Effector memory CD4-positive, alpha-beta T cell (primary cell): ENCODE results near the gene IL17D.
"Not testable (repeated sequence)": the region's sequence is repeated elsewhere in the genome, so short reads cannot be mapped to it uniquely, and the experiment has no call there.

Experiments used
- DNase-seq, 3 donors: peaks; one replicate each; pipeline ENCODE4 v3.0.0-alpha.2; 2020
- H3K27ac ChIP-seq: 2 replicates; pipeline ENCODE4 v1.7.0; 2013; ENCODE audit warnings: mild to moderate bottlenecking, low read length, moderate library complexity; ENCODE audit not compliant: insufficient read depth, poor library complexity, severe bottlenecking
- H3K27me3 ChIP-seq: replicated peaks from 2 replicates; pipeline ENCODE4 v1.7.0; 2013; ENCODE audit warnings: mild to moderate bottlenecking, low read length; ENCODE audit not compliant: insufficient read depth, control insufficient read depth, poor library complexity, severe bottlenecking
- H3K36me3 ChIP-seq: 2 replicates; pipeline ENCODE4 v1.7.0; 2013; ENCODE audit warnings: mild to moderate bottlenecking, low read length, moderate library complexity; ENCODE audit not compliant: control insufficient read depth, insufficient read depth
- H3K4me1 ChIP-seq: 2 replicates; pipeline ENCODE4 v1.7.0; 2013; ENCODE audit warnings: low read length, mild to moderate bottlenecking; ENCODE audit not compliant: control insufficient read depth, insufficient read depth, poor library complexity, severe bottlenecking
- H3K4me3 ChIP-seq: 2 replicates; pipeline ENCODE4 v1.7.0; 2013; ENCODE audit warnings: low read length, low read depth, mild to moderate bottlenecking; ENCODE audit not compliant: insufficient read depth, poor library complexity, severe bottlenecking
- H3K9me3 ChIP-seq: 2 replicates; pipeline ENCODE4 v1.7.0; 2013; ENCODE audit warnings: mild to moderate bottlenecking, low read length, moderate library complexity; ENCODE audit not compliant: control insufficient read depth

The IL17D gene

DNA sequence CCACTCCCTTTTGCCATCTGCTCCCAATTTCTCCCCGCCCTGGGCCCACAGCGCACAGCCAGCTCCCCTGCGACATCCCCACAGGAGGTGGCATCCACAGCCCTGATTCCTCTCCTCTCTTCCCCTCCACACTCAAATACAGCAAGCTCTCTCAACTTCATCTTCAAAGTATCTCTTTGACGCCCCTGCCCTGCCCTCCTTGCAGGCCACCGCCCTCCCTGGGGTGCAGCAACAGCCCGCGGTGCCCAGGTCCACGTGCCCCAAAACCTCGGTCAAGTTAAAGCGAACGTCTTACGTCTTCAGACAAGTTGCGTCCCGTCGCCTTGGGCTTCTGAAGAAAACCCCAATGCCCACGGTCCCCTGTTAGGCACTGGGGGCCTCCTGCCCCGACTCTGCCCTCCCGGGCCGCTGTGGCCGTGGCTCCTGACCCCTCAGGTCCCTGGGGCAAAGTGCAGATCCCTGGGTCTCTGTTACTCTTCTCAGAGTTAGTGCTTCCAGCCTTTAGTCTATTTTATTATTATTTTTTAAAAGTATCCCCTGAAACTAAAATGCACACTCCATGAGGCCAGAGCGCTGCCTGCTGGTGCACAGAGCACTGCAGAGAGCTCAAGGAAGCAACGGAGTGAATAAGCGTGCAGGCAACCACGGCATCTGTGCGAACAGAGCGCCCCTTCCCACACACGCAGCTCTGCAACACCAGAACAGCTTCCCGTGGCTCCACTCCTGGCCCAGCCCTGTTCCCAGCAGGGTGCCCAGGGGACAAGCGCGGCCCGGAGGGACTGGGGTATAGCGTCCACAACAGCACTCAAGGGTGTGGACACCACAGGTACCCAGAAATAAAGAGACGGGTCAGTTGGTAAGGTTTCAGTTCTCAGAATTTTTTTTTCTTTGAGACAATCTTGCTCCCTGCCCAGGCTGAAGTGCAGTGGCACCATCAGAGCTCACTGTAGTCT, 26.4 kb downstream of the IL17D start:
- Histone ChIP-seq H3K36me3 (no peaks in the 10 kb centered on the region), H3K9me3 (no peaks in the 10 kb centered on the region), H3K27me3 (no peaks in the 10 kb centered on the region), H3K27ac (no peak overlapping the region), H3K4me1 (no peaks in the 10 kb centered on the region), H3K4me3 (no peak overlapping the region)
- no peak for DNase-seq

DNA sequence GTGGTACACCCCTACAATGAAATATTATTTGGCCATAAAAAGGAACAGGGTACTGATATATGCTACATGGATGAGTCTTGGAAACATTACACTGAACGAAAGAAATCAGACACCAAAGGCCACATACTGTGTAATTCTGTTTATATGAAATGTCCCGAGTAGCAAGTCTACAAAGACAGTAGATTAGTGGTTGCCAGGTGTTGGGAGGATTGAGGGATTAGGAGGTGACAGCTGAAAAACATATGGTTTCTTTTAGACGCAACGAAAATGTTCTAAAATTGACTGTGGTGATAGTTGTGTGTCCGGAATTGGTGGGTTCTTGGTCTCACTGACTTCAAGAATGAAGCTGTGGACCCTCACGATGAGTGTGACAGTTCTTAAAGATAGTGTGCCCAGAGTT, 35.1 kb downstream of the IL17D start:
- Histone ChIP-seq H3K4me1 (no peaks in the 10 kb centered on the region), H3K27me3 (no peaks in the 10 kb centered on the region), H3K9me3 (no peaks in the 10 kb centered on the region), H3K4me3 (no peak overlapping the region), H3K27ac (no peak overlapping the region), H3K36me3 (no peaks in the 10 kb centered on the region)
- DNase-seq, result no peak

DNA sequence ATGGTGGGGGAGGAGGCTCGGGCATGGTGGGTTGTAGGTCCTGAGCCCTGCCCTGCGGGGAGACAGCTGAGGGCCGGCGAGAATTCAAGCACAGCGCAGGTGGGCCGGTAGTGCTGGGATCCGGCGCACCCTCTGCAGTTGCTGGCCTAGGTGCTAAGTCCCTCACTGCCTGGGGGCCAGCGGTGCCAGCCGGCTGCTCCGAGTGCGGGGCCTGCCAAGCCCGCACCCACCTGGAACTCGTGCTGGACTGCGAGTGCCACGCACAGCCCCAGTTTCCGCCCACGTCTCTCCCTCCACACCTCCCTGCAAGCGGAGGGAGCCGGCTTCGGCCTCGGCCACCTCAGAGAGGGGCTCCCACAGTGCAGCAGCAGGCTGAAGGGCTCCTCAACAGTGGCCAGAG, 36.5 kb downstream of the IL17D start:
- H3K4me1 ChIP-seq, result no peaks in the 10 kb centered on the region
- H3K36me3 ChIP-seq, result no peaks in the 10 kb centered on the region
- H3K4me3 ChIP-seq, result no peak overlapping the region
- H3K27ac ChIP-seq, result no peak overlapping the region
- H3K27me3 ChIP-seq, result no peaks in the 10 kb centered on the region
- no peak for DNase-seq
- no peaks in the 10 kb centered on the region for H3K9me3 ChIP-seq

DNA sequence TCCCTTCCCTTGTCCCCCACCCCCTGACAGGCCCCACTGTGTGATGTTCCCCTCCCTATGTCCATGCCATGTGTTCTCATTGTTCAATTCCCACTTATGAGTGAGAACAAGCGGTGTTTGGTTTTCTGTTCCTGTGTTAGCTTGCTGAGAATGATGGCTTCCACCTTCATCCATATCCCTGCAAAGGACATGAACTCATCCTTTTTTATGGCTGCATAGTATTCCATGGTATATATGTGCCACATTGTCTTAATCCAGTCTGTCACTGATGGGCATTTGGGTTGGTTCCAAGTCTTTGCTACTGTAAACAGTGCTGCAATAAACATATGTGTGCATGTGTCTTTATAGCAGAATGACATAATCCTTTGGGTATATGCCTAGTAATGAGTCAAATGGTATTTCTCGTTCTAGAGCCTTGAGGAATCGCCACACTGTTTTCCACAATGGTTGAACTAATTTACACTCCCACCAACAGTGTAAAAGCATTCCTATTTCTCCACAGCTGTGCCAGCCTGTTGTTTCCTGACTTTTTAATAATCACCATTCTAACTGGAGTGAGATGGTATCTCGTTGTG, 40.4 kb downstream of the IL17D start:
- not testable (repeated sequence) for H3K36me3 ChIP-seq, H3K4me3 ChIP-seq, H3K9me3 ChIP-seq

DNA sequence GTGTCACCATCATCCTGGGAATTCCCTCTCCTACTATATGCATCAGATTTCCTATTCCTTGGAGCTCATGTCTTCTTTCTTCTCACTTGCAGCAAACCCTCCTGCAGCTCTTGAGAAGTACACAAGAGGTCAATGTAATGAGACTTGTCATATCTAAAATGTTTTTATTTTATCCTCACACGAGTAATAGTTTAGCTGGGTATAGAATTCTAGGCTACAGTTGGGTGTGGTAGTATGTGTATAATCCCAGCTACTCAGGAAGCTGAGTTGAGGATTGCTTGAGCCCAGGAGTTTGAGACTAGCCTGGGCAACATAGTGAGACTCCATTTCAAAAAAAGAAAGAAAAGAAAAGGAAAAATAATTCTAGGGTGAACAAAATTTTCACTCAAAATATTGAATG, 45.9 kb downstream of the IL17D start:
- no peak for DNase-seq
- Histone ChIP-seq H3K4me3 (no peak overlapping the region), H3K36me3 (no peaks in the 10 kb centered on the region), H3K27ac (no peak overlapping the region), H3K4me1 (no peaks in the 10 kb centered on the region), H3K27me3 (no peaks in the 10 kb centered on the region), H3K9me3 (peaks cover 7% of the 10 kb centered on the region)

More for the DNA sequence above, 40.4 kb downstream of the IL17D start:
- DNase-seq, H3K27me3 ChIP-seq, H3K4me1 ChIP-seq, H3K27ac ChIP-seq: not testable (repeated sequence)

DNA sequence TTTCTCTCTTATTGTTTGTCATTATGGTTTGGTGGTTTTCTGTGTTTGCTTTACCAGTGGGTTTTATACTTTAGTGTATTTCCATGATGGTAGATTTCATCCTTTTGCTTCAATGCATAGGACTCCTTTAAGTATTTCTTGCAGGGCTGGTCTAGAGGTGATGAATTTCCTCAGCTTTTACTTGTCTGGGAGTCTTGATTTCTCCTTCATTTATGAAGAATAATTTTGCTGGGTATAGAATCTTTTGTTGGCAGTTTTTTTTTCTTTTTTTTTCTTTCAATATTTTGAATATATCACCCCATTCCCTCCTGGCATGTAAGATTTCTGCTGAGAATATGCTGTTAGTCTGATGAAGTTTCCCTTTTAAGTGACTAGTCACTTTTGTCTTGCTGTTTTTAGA, 50.5 kb downstream of the IL17D start:
- Histone ChIP-seq H3K27me3 (no peaks in the 10 kb centered on the region), H3K4me3 (no peak overlapping the region), H3K36me3 (no peaks in the 10 kb centered on the region), H3K27ac (no peak overlapping the region), H3K4me1 (no peaks in the 10 kb centered on the region), H3K9me3 (peaks cover 7% of the 10 kb centered on the region)
- no peak for DNase-seq

DNA sequence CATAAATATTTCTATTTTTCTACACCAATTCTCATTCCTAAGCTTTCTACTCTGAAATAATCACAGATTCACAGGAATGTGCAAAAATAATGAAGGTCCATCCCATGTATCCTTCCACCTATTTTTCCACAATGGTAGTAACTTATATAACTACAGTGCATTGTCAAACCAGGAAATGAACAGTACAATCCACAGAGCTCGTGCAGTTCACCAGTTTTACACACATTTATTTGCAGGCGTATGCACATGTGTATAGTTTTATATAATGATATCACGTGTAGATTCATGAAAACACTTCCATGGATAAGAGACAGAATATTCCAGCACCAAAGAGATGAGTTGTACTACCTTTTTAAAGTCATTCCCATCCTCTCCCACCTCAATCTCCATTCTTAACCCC, 57.4 kb downstream of the IL17D start:
- no peak overlapping the region for H3K4me3 ChIP-seq
- DNase-seq, result no peak
- no peaks in the 10 kb centered on the region for H3K9me3 ChIP-seq
- no peaks in the 10 kb centered on the region for H3K36me3 ChIP-seq
- H3K27ac ChIP-seq, result no peak overlapping the region
- no peaks in the 10 kb centered on the region for H3K27me3 ChIP-seq
- no peaks in the 10 kb centered on the region for H3K4me1 ChIP-seq

DNA sequence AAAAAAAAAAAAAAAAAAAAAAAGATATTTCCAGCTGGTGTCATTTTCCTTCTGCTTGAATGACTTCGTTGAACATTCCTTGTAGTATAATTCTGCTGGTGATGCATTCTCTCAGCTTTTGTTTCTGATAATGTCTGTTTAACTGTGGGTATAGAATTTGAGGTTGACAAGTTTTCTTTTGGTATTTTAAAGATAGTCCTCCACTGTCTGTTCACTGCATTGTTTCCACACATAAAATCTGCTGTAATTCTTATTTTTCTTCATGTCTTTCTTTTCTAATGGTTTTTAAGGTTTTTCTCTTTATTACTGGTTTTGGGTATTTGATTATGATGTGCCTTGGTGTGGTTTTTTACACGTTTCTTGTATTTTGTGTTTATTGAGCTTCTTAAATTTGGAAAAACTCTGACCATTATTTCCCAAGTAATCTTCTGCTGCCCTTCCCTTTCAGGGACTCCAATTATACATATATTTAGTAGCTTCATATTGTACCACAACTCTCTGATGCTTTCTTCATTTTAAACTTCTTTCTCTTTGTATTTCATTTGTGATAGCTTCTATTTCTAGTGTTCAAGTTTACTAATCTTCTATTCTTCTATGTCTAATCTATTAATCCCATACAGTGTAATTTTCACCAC, 63.9 kb downstream of the IL17D start:
- H3K27ac ChIP-seq, result no peak overlapping the region

DNA sequence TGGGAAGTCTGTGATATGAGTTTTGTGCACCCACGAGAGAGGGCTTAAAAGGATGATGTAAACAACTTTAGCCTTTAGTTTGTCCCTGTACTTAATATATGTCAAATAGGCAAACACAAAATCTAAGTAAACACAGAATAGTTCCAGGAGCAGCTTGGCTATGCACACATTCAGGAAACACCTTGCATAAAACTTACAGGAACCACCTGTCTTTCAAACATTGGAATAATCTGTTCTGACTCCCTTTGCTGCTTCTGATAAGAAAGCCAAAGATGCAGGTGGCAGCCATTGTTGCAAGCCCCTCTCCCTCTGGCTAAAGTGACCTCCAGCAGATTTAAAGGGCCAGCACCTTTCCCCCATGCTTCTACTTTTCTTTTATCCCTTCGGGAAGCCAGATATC, 65.6 kb downstream of the IL17D start:
- Histone ChIP-seq H3K9me3 (no peaks in the 10 kb centered on the region), H3K36me3 (no peaks in the 10 kb centered on the region), H3K27me3 (no peaks in the 10 kb centered on the region), H3K27ac (no peak overlapping the region), H3K4me1 (peaks cover 10% of the 10 kb centered on the region), H3K4me3 (no peak overlapping the region)
- no peak for DNase-seq

More for the DNA sequence above, 63.9 kb downstream of the IL17D start:
- Histone ChIP-seq H3K36me3 (no peaks in the 10 kb centered on the region), H3K27me3 (no peaks in the 10 kb centered on the region), H3K4me3 (no peak overlapping the region), H3K9me3 (no peaks in the 10 kb centered on the region), H3K4me1 (peaks cover 3% of the 10 kb centered on the region)
- no peak for DNase-seq

DNA sequence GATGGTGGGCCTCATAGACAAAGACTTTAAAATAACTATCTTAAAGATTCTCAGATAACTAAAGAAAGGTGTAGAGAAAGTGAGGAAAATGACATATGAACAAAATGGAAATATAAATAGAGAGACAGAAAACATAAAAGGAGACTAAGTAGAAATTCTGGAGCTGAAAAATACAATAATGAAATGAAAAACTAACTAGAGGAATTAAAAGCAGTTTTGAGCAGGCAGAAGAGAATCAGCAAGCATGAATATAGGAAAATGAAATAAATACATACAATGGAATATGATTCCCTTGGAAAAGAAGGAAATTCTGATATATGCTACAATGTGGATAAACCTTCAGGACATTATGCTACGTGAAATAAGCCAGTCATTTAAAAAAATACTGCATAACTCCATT, 66.3 kb downstream of the IL17D start:
- Histone ChIP-seq H3K36me3 (no peaks in the 10 kb centered on the region), H3K4me3 (no peak overlapping the region), H3K27ac (no peak overlapping the region), H3K9me3 (no peaks in the 10 kb centered on the region), H3K4me1 (peaks cover 12% of the 10 kb centered on the region), H3K27me3 (no peaks in the 10 kb centered on the region)
- DNase-seq, result no peak
